GM12801 (cell line): ENCODE measurements around the gene ELMO3.

Source experiments
- TF ChIP-seq, protein P1 (sequence below): IDR thresholded peaks from one replicate; pipeline ENCODE4 v1.5.1; 2011; ENCODE audit warnings: control low read depth; ENCODE audit not compliant: insufficient read length; ENCODE audit errors: extremely low read depth

The ELMO3 gene

DNA sequence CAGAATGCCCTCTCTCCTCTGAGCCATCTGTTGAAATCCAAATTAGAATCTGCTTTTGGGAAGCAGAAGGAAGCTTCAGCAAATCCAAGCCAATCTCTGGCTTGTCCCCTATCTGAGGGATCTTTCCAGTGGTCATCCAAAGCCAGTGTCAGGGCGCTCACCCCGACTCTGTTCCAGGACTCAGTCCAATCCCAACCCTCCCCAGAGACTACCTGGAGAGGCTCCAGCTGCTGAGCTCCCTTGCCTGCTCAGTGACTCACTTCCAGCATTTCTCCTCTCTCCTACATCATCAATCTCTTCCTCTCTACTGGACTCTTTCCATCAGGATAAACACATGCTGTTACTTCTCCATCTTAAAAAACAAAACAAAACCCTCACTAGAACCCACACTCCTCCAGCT lies 17.6 kb upstream of the ELMO3 start:
- TF ChIP-seq, protein P1, sequence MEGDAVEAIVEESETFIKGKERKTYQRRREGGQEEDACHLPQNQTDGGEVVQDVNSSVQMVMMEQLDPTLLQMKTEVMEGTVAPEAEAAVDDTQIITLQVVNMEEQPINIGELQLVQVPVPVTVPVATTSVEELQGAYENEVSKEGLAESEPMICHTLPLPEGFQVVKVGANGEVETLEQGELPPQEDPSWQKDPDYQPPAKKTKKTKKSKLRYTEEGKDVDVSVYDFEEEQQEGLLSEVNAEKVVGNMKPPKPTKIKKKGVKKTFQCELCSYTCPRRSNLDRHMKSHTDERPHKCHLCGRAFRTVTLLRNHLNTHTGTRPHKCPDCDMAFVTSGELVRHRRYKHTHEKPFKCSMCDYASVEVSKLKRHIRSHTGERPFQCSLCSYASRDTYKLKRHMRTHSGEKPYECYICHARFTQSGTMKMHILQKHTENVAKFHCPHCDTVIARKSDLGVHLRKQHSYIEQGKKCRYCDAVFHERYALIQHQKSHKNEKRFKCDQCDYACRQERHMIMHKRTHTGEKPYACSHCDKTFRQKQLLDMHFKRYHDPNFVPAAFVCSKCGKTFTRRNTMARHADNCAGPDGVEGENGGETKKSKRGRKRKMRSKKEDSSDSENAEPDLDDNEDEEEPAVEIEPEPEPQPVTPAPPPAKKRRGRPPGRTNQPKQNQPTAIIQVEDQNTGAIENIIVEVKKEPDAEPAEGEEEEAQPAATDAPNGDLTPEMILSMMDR = no peak

DNA sequence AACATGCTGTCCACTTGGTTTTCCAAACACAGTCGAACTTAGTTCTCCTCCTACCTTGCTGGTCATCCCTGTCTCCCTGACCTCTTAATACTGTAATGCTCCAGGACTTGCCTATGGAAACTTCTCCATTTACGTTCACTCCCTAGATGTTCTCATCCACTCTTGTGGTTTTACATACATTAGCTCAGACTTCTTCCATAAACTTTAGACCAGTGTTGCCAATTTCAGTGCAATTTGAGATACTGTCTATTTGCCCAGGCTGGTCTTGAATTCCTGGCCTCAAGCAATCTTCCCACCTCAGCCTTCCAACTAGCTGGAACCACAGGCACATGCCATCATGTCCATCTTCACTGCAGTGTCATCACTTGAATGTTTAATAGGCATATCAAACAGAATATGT lies 16.6 kb upstream of the ELMO3 start:
- TF ChIP-seq, protein P1 = no peak

DNA sequence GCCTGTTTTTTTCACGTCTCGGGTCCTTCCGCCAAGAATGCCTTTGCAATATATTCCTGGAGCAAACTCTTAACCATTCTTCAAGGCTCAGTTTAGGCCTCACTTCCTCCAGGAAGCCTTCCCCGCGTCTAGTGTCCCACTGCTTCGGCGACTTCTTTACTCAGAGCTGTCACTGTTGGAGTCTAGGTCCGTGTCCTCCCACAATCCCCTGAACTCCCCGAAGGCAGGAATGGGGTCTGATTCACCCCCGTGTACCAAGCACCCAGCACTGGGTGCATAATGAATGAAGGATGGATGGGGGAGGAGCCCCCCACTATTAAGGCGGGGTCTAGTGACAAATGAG lies 15.7 kb upstream of the ELMO3 start:
- TF ChIP-seq, protein P1 = no peak

DNA sequence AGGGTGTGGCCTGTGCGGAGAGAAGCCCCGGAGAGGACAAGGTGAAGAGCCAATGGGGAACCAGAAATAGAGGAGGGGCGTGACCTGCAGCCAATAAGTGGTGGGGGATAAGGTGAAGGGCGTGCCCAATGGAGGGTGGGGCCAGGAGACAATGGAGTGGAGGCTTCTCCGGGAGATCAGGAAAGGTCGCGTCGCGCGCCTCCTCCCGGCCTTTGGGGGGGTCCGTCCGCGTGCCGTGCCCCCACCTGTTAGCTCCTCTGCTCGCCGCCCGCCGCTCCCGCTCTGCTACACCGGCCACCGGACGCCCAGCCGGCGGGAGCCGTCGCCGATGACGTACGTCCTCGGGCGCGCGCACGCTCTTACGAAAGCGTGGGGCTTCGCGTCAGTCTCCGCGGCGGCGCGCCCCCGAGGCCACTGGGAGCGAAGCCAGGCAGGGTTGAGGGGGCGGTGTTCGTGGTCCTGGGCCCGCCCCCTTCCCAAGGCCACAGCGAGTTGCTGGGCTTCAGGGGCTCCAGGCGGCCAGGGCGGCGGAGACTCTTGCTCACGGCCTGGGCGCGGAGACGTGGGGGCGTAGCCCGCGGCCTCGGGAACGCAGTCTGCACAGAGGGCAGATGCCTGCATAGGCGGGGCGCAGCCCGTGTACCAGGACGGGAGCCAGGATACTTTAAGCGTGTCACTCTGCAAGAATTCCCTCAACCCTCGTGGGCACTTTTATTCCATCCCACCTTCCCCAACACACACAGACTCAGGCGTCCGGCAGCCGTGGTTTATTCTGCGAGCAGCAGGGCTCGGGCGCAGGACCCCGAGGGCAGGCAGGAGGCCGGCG lies 15.1 kb upstream of the ELMO3 start, which contains the start of gene MATCAP1:
MATCAP1 (minus strand) TSS at position 337 of the 826 bp plus-strand sequence. CDS start 3,353 bp downstream, outside the sequence.
- TF ChIP-seq, protein P1 = no peak

DNA sequence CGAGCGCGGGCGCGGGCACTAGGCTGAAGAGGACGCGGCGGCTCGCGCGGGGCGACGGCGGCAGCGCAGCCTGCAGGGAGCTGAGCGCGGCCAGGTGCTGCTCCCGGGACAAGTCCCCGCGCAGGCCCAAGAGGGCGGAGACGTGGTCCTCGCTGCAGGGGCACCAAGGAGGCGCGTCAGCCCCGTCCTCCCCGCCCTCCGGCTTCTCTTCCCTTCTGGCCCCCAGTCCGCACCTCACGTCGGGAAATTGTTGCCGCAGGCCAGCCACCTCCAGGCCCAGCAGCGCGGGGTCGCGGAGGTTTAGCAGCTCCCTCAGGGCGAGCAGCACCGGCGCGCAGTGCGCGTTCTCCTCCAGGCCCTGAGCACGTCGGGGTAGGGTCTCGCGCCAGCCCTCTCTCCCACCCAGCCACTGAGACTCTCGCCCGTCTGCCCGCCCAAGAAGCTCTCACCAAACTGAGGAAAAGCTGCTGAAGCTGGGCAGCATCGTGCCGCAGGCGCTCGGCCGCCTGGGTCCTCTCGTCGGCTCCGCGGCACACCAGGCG lies 14.4 kb upstream of the ELMO3 start:
- TF ChIP-seq, protein P1 = no peak

DNA sequence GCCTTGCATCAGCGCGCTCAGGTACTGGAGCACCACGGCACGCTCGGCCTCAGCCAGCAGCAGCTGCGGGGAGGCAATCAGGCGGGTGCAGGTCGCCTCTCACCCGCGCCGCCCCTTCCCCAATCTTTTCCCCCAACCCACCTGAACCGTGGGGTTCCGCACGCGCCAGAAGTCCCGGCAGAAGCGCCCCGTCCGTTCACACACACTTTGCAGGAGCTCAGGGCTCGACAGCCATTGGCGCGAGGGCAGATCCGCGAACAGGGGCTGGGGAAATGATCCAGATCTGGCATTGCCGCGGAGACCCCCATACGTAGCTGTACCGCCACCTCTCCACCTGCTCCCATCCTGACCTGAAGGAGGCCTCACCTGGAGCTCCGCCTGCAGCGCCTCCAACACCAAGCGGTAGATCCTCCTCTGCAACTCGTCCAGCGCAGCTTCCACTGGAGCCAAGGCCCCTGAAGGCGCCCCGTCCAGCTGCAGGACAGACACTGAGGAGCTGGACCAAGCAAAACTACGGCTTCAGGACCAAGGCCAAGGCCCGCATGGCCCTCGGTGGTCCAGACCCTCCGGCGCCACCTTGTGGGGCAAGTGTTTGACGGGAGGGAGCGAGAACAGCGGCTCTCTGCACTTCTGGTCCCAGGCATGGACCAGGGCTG lies 13.8 kb upstream of the ELMO3 start:
- TF ChIP-seq, protein P1 = no peak

DNA sequence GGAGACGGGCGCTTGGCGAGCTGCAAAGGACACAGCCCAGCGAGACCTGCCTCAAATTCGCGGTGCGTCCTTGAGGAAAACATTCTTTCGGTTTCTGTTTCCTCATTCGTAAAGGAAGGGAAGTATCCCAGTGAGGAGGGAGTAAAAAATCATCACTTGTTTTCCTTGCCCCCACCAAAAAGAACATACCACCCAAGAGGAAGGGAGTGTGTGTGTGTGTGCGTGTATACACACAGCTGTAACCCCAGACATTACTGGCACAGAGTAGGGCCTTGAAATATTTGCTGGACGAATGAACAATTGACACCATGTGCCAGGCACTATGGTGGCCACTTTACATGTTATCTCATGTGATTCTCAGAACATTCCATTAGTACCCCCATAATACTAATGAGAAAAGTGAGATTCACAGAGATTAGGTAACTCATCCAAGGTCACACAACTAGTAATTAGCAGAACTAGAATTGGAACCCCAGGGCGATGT lies 13.2 kb upstream of the ELMO3 start:
- TF ChIP-seq, protein P1 = no peak
